H1 (cell line): ENCODE data around the gene PRRT4. TPM values are rescaled to one million over a fixed set of nuclear protein-coding genes. Genes with fewer than 3 reads are reported as not detected.

Source experiments
- RXRA ChIP-seq: IDR thresholded peaks from 2 replicates; pipeline ENCODE4 v1.6.1; 2011; ENCODE audit warnings: low read depth, mild to moderate bottlenecking, low read length, moderate library complexity; ENCODE audit not compliant: insufficient read depth
- polyA plus RNA-seq, 7 experiments: library from polyadenylated mRNA; depleted of rRNA in 3 of 7; stranded (reverse) in 5 of 7; unstranded in 2 of 7; fragments of >200 nt in 5 of 7; fragments of 200-250 nt in 2 of 7; gene quantifications; 1 replicate in 5 of 7; 2 replicates in 1 of 7; 4 replicates in 1 of 7; pipeline versions ENCODE4 v1.2.1 to v1.2.3, GENCODE V29; 2011 to 2013; ENCODE audit warnings: missing spikeins in 2 of 7, mixed read lengths in 2 of 7
- total RNA-seq: library from RNA; stranded (reverse); fragmentation: NEBNext Ultra II Directional; extraction: Animal tissue kit (Norgen Biotek cat#: 25700); gene quantifications from 2 replicates; pipeline ENCODE4 v1.2.1, GENCODE V29; 2021

PRRT4 gene
- total and polyA plus RNA-seq, 2 of the 8 experiments (the other 6 are each of a cell fraction or from before 2014, with no cell fraction given) = 0.34 to 1.0 TPM

- TF ChIP-seq RXRA = no peak
- TF ChIP-seq, all 59 proteins: peak for 5
Measured at GRCh38 chr7:128405471-128406313, 44.2 kb upstream of the PRRT4 start (continued).
